ENCODE measurements around the gene DDX3Y.
A peak's percentile ranks its signal among the peaks of the same experiment; 100 is the strongest.

The DDX3Y gene

DNA sequence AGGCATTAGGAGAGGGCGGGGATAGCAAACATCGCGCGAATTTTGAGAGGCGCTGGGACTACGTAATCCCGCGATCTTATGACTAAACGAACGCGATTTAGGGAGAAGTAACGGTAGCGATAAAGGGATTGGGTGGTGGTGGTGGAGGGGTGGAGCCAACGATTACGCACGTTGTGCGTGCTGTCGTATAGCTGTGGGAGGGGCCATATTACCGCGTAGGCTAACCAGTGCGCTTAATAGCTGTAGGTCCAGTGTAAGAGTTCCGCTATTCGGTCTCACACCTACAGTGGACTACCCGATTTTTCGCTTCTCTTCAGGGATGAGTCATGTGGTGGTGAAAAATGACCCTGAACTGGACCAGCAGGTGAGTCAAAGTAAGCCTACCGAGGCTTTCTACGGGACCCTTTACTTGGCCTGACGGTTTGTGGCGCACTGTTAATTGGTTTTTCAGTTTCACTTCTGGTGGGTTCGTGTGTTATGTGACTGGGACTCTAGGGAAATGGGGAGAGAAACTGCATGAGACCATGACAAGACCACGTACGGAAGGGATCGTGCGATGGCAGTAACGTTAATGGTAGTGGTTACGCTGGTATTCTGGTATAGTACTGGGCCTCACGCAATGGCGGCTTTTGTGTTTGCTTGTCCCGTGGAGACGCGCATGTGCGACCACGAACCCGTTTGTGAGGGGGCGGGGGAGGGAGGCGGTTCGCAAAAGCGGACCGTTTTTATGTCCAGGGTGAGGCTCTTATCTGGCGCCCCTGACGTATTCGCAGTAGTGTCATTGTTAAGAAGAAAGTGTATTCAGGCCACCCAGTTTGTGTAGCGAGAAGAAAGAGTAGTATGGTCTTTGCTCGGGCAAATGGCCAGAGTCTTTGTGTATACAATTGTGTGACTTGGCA lies at the start of gene DDX3Y:
Gene DDX3Y (plus strand): TSS at position 251 of the 899 bp plus-strand sequence. CDS start 69 bp downstream, at position 320.
- peak; percentile 44 to 72 (median 70) for DNase-seq (ENCODE audit: low read depth in 3 of 3)

DNA sequence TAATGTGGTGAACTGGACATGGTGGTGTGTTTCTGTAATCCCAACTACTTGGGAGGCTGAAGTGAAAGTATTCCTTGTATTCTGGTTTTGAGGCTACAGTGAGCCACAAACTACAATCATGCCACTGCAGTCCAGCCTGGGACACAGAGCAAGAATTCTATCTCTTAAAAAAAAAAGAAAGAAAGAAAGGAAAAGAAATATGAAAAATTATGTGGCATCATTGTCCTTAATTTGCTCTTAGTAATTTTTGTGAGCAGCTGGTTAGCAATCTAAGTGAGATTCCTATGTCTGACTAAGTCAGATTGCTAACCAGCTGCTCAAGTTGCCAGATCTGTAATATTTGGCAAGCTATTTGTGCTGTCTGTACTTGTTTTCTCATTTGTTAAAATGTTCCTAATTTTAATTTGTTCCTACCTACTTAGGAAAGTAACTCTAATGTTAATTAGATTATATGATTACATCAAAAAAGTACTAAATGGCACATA lies 48.8 kb upstream of the DDX3Y start:
- DNase-seq (ENCODE audit: low read depth in 3 of 3), result no peak

DNA sequence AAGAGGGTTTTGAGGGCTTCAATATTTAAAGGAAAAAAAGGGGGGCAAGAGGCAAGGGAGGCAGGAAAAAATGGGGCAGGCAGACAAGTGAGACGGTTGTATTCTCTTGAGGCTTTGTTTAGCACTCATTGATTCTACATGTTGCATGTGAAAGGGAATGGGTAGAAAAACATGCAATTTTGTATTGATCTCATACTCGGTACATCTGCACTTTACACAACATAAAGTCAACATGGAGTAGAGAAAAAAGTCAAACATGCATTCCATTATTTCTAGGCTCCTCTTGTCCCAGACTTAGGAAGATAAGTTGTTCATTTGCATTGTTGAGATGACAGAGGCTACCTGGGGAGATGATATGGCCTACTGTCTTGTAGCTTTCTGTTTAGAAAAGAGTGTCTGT lies 36.7 kb upstream of the DDX3Y start:
- DNase-seq (ENCODE audit: low read depth in 3 of 3), result no peak

DNA sequence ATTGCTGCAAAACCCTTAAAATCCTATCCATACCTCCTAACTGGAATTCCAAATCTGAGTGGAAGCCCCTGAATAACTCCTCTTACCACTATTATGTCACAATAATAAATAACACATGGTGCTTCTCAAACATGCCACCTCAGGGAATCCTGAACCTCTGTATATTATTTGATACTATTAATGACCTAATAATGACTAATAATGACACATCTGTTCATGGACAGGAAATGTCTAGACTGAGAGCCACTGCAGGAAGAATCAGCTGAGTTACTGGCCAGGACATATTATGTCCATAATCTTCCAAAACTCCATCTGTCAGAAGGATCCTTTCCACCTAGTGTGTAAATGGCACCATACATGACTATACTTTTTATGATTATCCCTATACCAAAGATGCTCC lies 7.7 kb upstream of the DDX3Y start:
- no peak for DNase-seq (ENCODE audit: low read depth in 3 of 3)

DNA sequence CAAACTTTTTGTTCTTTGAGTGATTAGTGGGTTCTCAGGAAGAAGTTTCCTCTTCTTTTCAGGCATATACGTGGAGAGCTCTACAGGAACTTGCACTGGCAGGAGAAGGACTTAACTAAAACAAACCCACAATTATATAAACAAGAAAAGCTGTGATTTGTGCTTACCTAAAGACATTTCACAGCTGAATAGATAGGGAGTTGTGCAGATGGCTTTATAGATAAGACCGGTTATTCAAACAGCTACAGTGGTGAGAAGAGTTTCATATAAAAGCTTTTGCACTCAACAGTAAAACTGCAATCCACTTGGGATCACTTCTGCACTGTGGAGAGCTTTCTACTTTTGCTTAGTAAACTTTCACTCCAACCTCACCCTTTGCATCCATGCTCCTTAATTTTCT lies 6.1 kb upstream of the DDX3Y start:
- DNase-seq (ENCODE audit: low read depth in 3 of 3), result no peak

DNA sequence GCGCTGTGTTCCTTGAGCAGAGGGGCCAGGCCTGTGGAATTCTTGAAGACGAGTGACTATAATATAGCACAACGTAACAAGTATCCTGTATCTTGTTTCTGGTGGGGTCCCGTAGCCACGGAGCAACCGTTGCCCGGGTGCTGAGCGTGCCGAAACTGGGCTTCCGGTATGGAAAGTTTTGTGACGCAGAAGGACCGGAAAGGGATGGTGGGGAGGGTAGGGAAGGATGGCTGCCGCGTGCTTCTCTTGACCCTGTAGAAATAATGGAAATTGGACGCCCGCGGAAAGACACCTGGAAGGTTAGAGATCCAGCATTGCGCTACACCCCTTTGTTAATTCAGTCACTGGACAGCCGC lies 827 bp downstream of the DDX3Y start:
- peak; percentile 27 to 51 (median 49) for DNase-seq (ENCODE audit: low read depth in 3 of 3)

DNA sequence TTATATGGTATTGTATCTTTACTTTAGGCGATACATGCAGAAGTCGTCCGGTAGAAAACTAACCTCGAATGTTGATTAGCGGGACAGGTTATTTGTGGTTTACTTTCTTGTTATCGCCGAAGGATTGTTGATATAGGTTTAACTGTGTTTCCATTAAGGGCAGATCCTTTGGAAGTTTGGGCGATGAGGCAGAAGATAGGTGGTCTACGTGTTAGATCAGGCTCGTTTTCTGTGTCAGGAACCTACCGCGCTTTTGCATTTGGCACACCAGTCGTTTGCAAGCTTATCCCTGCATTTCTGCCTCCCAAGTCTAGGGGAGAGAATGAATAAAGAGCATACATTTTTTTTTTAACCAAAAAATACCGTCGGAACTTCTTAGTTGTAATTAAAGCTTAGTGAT lies 1.2 kb downstream of the DDX3Y start:
- no peak for DNase-seq (ENCODE audit: low read depth in 3 of 3)

DNA sequence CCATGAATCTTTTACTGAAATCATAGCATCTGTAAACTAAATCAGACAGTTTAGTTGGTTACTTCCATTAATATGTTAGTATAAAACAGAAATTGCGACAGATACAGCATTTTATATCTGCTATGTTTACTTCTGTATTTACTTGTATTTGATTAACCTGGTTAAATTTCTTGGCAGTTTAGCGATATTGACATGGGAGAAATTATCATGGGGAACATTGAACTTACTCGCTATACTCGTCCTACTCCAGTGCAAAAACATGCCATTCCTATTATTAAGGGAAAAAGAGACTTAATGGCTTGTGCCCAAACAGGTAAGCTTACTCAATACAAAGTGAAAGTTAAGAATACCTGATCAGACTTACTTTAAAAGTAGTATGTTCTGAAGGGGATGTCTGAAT lies 8.9 kb downstream of the DDX3Y start:
- no peak for DNase-seq (ENCODE audit: low read depth in 3 of 3)

DNA sequence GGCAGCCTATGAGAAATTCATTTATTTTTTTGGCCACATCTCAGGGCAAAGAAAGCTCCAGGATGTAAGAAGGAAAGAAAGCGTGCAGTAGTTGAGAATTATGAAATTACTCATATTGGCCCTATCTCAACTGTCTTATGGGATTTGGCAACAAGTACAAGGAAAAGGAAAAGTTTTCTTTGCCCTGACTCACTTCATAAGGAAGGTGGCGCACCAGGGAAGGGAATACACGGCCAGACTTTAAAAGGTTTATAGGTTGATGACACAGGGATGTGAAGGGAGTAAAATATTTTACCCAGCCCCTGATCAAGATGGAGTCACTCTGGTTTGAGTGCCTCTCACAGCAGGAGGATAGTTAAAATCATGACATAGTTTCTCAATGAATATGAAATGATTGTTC lies 23.4 kb downstream of the DDX3Y start:
- no peak for DNase-seq (ENCODE audit: low read depth in 3 of 3)

DNA sequence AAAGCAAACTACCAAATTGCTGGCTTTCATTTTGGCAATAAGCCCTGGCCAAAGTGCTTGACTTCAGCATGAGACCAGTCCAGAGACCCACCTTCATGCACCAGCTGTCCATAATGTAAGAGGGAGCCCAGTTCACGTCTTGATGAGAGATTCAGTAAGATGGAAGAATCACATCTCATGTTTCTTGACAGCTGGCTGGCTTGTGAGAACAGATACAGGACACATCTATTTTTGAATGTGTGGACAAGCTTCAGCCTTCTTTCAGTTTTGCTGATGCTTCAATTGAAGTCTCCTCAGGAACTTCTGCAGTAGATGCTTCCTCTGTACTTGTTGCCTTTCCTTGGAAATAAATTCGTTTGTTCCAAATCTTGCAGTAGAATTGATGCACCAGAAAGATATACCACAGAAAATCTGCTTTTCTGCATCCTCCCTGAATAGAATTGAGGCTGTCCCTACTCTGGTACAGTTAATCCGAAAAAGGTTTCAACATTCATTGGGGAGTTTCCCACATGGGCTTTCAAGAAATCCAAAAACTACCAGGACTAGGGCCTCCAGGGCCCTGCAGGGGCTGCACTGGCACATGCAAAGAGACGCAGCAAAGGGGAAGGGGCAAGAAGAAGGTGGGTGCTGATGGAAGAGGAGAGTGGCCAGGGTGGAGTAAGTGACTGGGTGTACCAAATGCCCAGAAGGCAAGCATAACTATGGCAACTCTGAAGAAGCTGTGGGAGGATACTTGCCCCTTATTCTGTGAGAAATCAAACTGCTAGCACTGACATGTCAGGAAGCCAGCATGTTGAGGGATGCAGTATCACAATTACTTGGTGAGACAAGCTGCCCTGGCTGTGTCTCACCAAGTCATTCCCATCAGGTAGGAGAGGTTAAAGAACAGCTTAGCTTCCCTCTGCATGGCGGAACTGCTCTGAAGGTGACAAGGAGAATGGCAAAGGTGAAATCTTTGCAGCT lies 37.3 kb downstream of the DDX3Y start:
- DNase-seq (ENCODE audit: low read depth in 3 of 3), result no peak

Measured in stimulated activated CD4-positive, alpha-beta T cell treated with anti-CD3 and anti-CD28 coated beads, TNF-alpha, amount 100 ng/mL, for 4 hours (primary cell).